ENCODE results near the gene ROBO4. TPM values are rescaled to one million over a fixed set of nuclear protein-coding genes. Genes with fewer than 3 reads are reported as not detected.

The ROBO4 gene
- total and polyA plus RNA-seq, 9 of the 15 experiments (the other 6 are each of a cell fraction or from before 2014, with no cell fraction given) = not detected

GRCh38 chr11:124892146-124892545 is 5.5 kb downstream of the ROBO4 start (continued):
- no peak for TF ChIP-seq ATF2 (CRISPR knock-in tag; IDR thresholded peaks at IDR 0.05)
- no peak for TF ChIP-seq KLF10 (CRISPR knock-in tag; IDR thresholded peaks at IDR 0.05)
- no peak for TF ChIP-seq MLLT1 (IDR thresholded peaks at IDR 0.05)
- TF ChIP-seq SIX5 (IDR thresholded peaks at IDR 0.05; ENCODE audit: borderline replicate concordance in 1 of 2, insufficient read depth in 1 of 2, low read depth in 1 of 2, low read length in 2 of 2) = no peak
- no peak for TF ChIP-seq DDX20 (tag; IDR thresholded peaks at IDR 0.05; ENCODE audit: low read depth)
- TF ChIP-seq CEBPB (tag; IDR thresholded peaks at IDR 0.05) = no peak
- TF ChIP-seq RBFOX2 (IDR thresholded peaks at IDR 0.05; ENCODE audit: low read depth, low read length) = no peak
- no peak for TF ChIP-seq CCAR2 (IDR thresholded peaks at IDR 0.05; ENCODE audit: low read depth, low read length)

GRCh38 chr11:124891373-124891861 is 6.2 kb downstream of the ROBO4 start:
- H3K9ac ChIP-seq (ENCODE audit: insufficient read depth in 1 of 2, low read depth in 2 of 2, low read length in 2 of 2) = no peak overlapping the region
- no peak overlapping the region for H3K27ac ChIP-seq (ENCODE audit: extremely low read depth, low read depth, low read length)
- BruUV-seq (replicated peaks) = no TSS peak
- 0 out of 2 replicates have a peak, but pooled peaks cover 4% of the 10 kb centered on the region for H4K20me1 ChIP-seq (replicated peaks; ENCODE audit: control insufficient read depth, insufficient read depth, low read length)
- H3K4me3 ChIP-seq = no peak overlapping the region
- H3K9me1 ChIP-seq (ENCODE audit: control insufficient read depth, insufficient read depth, low read length) = peaks cover 2% of the 10 kb centered on the region
- H3K9me3 ChIP-seq (replicated peaks; ENCODE audit: control insufficient read depth, insufficient read depth, low read depth, low read length) = no peaks in the 10 kb centered on the region
- WGBS (ENCODE audit: insufficient coverage, low coverage, missing lambda C conversion rate) = under 1% methylated on average over 12 of the region's 12 CpGs
- DNase-seq (ENCODE audit: extremely low read depth in 1 of 4, low spot score in 3 of 4) (no peak), ATAC-seq (no peak), FAIRE-seq (no peak)
- in situ Hi-C loops (cut with MboI) = no loop called here
- POLR2A ChIA-PET = interaction anchor here (0.7 kb wide), 1 partner anchor 664 kb away, joined by 3 read pairs; no protein-coding TSS in a partner anchor
- H2AFZ ChIP-seq (ENCODE audit: low read depth, low read length) = no peak overlapping the region
- H3K27me3 ChIP-seq (ENCODE audit: control insufficient read depth in 2 of 2, insufficient read depth in 2 of 2, low read length in 2 of 2) = peaks cover 19 to 71% of the 10 kb centered on the region in 2 experiments
- intact Hi-C loops (cut with micrococcal nuclease) = no loop called here
- H3K79me2 ChIP-seq (ENCODE audit: control insufficient read depth, insufficient read depth, low read length) = no peaks in the 10 kb centered on the region
- CTCF ChIA-PET (ENCODE audit: low intra/inter-chr PET ratio) = no interaction called here
- no peaks in the 10 kb centered on the region for H3K36me3 ChIP-seq (ENCODE audit: control insufficient read depth, insufficient read depth, low read length)
- H3K4me2 ChIP-seq (ENCODE audit: insufficient read depth, low read length) = no peak overlapping the region
- no peaks in the 10 kb centered on the region for H3K4me1 ChIP-seq (replicated peaks in 1 of 2; ENCODE audit: control insufficient read depth in 2 of 2, insufficient read depth in 2 of 2, low read length in 2 of 2)
- TF ChIP-seq MTA3 (IDR thresholded peaks at IDR 0.05; ENCODE audit: borderline replicate concordance) (no peak), IFI16 (CRISPR knock-in tag; IDR thresholded peaks at IDR 0.05) (no peak), FOXA1 (IDR thresholded peaks at IDR 0.05; ENCODE audit: borderline replicate concordance) (no peak), ARID1B (IDR thresholded peaks at IDR 0.05) (no peak), BCLAF1 (IDR thresholded peaks at IDR 0.05; ENCODE audit: borderline replicate concordance in 1 of 2, control insufficient read depth in 1 of 2, low read depth in 2 of 2, low read length in 1 of 2) (no peak)

Measured in K562 (cell line).